CD4-positive, alpha-beta T cell (primary cell): ENCODE measurements around the gene USP47. TPM values are rescaled to one million over a fixed set of nuclear protein-coding genes. Genes with fewer than 3 reads are reported as not detected.

Source experiments
- ATAC-seq: fragments of 200-7000 bp; cut with Tn5 transposase; one replicate; pipeline ENCODE4 v1.10.0; 2022; ENCODE audit warnings: mild to moderate bottlenecking; ENCODE audit not compliant: poor library complexity
- CTCF ChIA-PET: fragments of 350-600 bp; sonication (Branson Sonifier 250); formaldehyde crosslinking; loops from one replicate; lab custom pipeline; 2021; ENCODE audit warnings: antibody characterized with exemption, inconsistent platforms; lab: Charles Lee
- POLR2A ChIA-PET: fragments of 350-600 bp; sonication (Branson Sonifier 250); formaldehyde crosslinking; loops from one replicate; lab custom pipeline; 2021; ENCODE audit warnings: antibody characterized with exemption, inconsistent platforms; lab: Charles Lee
- DNase-seq, 14 experiments: peaks; one replicate each; pipeline ENCODE4 v3.0.0-alpha.2; 2013 to 2020; ENCODE audit warnings: mixed read lengths in 2 of 14
- H3K27ac ChIP-seq, 2 donors: one replicate each; pipeline versions ENCODE4 v1.5.1 to v1.7.0; 2013; ENCODE audit warnings: low read length in 2 of 2, low read depth in 1 of 2, mild to moderate bottlenecking in 1 of 2
- H3K27me3 ChIP-seq, 2 experiments: 1 replicate in 1 of 2; 2 replicates in 1 of 2; pipeline versions ENCODE4 v1.6.1 to v1.7.0; 2013; ENCODE audit warnings: low read length in 2 of 2, control low read depth in 1 of 2, mild to moderate bottlenecking in 1 of 2, moderate library complexity in 1 of 2; ENCODE audit not compliant: insufficient read depth in 2 of 2, control insufficient read depth in 1 of 2
- H3K36me3 ChIP-seq: one replicate; pipeline ENCODE4 v1.6.1; 2013; ENCODE audit warnings: low read length, control low read depth; ENCODE audit not compliant: insufficient read depth
- H3K4me1 ChIP-seq: one replicate; pipeline ENCODE4 v1.6.1; 2013; ENCODE audit warnings: low read length, control low read depth; ENCODE audit not compliant: insufficient read depth
- H3K4me3 ChIP-seq: one replicate; pipeline ENCODE4 v1.5.1; 2013; ENCODE audit warnings: mild to moderate bottlenecking, low read length, moderate library complexity
- H3K9me3 ChIP-seq, 2 experiments: 1 replicate in 1 of 2; 2 replicates in 1 of 2; pipeline versions ENCODE4 v1.6.1 to v1.7.0; 2013; ENCODE audit warnings: low read length in 2 of 2, mild to moderate bottlenecking in 2 of 2, control low read depth in 1 of 2, moderate library complexity in 1 of 2; ENCODE audit not compliant: control insufficient read depth in 1 of 2, insufficient read depth in 1 of 2
- H3K27ac Mint-ChIP-seq: one replicate; pipeline ENCODE4 v1.8.0; 2020; ENCODE audit warnings: mixed read lengths
- H3K27me3 Mint-ChIP-seq: one replicate; pipeline ENCODE4 v1.8.0; 2021; ENCODE audit warnings: mixed read lengths
- H3K36me3 Mint-ChIP-seq: one replicate; pipeline ENCODE4 v1.8.0; 2021; ENCODE audit warnings: low read depth, mixed read lengths
- H3K4me1 Mint-ChIP-seq: one replicate; pipeline ENCODE4 v1.8.0; 2021; ENCODE audit warnings: low read depth, mixed read lengths
- H3K4me3 Mint-ChIP-seq: one replicate; pipeline ENCODE4 v1.8.0; 2020; ENCODE audit warnings: mild to moderate bottlenecking, mixed read lengths
- H3K9me3 Mint-ChIP-seq: one replicate; pipeline ENCODE4 v1.8.0; 2020; ENCODE audit warnings: mixed read lengths
- CTCF ChIP-seq: fragments of 200-600 bp; IDR thresholded peaks from one replicate; pipeline ENCODE4 v1.8.0; 2022; ENCODE audit warnings: antibody characterized with exemption, mild to moderate bottlenecking
- intact Hi-C, 2 experiments: fragments of 100-400 bp; cut with DNase I in 1 of 2; cut with micrococcal nuclease in 1 of 2; formaldehyde crosslinking; loops; one replicate each; pipeline versions ENCODE4 v1.15.1 to v1.9.0; 2023 to 2025; cut with DNase I, micrococcal nuclease
- total RNA-seq, 174 experiments: library from RNA in 2 of 174; stranded (reverse) in 2 of 174; gene quantifications; one replicate each; pipeline ENCODE4 v1.2.3 and lab custom pipeline; 2021 to 2026

Gene USP47
- total RNA-seq, 2 experiments from 2014 or later, result 97.0 to 100 TPM

GRCh38 chr11:11895672-11896071 lies 53.9 kb downstream of the USP47 start:
- no peak overlapping the region for H3K27ac ChIP-seq
- H3K4me3 ChIP-seq, result no peak overlapping the region
- H3K36me3 Mint-ChIP-seq, result peaks cover 79% of the 10 kb centered on the region
- H3K4me1 ChIP-seq, result no peaks in the 10 kb centered on the region
- POLR2A ChIA-PET, result interaction anchor here (0.9 kb wide), 1 partner anchor 53 kb away, joined by 3 read pairs; no protein-coding TSS in a partner anchor
- H3K27ac Mint-ChIP-seq, result no peak overlapping the region
- H3K4me3 Mint-ChIP-seq, result no peak overlapping the region
- TF ChIP-seq CTCF, result no peak
- H3K9me3 ChIP-seq, result no peaks in the 10 kb centered on the region
- no peak for ATAC-seq
- intact Hi-C loops, result loop anchor here (2.0 to 5.0 kb wide), 2 partner anchors 97 to 98 kb away; no protein-coding TSS in a partner anchor
- peaks cover 15% of the 10 kb centered on the region for H3K4me1 Mint-ChIP-seq
- no peaks in the 10 kb centered on the region for H3K27me3 Mint-ChIP-seq
- peaks cover 58% of the 10 kb centered on the region for H3K36me3 ChIP-seq
- CTCF ChIA-PET, result interaction anchor here (1.5 kb wide), 1 partner anchor 18 kb away, joined by 3 read pairs; no protein-coding TSS in a partner anchor
- no peaks in the 10 kb centered on the region for H3K27me3 ChIP-seq
- DNase-seq, result no peak
- H3K9me3 Mint-ChIP-seq, result no peaks in the 10 kb centered on the region

- ATAC-seq, result no peak
- Histone ChIP-seq H3K9me3 (no peaks in the 10 kb centered on the region), H3K27me3 (no peaks in the 10 kb centered on the region), H3K27ac (no peak overlapping the region), H3K4me1 (no peaks in the 10 kb centered on the region), H3K36me3 (peaks cover 49% of the 10 kb centered on the region), H3K4me3 (no peak overlapping the region)
- Mint-ChIP-seq H3K9me3 (no peaks in the 10 kb centered on the region), H3K4me3 (no peak overlapping the region), H3K27me3 (no peaks in the 10 kb centered on the region), H3K36me3 (peaks cover 82% of the 10 kb centered on the region), H3K4me1 (peaks cover 13% of the 10 kb centered on the region), H3K27ac (no peak overlapping the region)
- DNase-seq, result no peak
- intact Hi-C loops, result loop anchor here in 1 of 2 experiments (5.0 kb wide), 1 partner anchor 101 kb away; no protein-coding TSS in a partner anchor
- no peak for TF ChIP-seq CTCF
- ChIA-PET CTCF (interaction anchor here (0.9 kb wide), 1 partner anchor 10 kb away, joined by 3 read pairs; no protein-coding TSS in a partner anchor), POLR2A (interaction anchor here (1.1 kb wide), 1 partner anchor 10 kb away, joined by 3 read pairs; no protein-coding TSS in a partner anchor)
Measured at GRCh38 chr11:11898648-11899047, 56.9 kb downstream of the USP47 start.

- CTCF ChIA-PET, result interaction anchor here (0.6 to 0.9 kb wide), 2 partner anchors 9 to 57 kb away, joined by 3 to 5 read pairs; no protein-coding TSS in a partner anchor
- Mint-ChIP-seq H3K4me3 (no peak overlapping the region), H3K27ac (no peak overlapping the region), H3K27me3 (no peaks in the 10 kb centered on the region), H3K9me3 (no peaks in the 10 kb centered on the region), H3K36me3 (peaks cover 82% of the 10 kb centered on the region), H3K4me1 (peaks cover 13% of the 10 kb centered on the region)
- Histone ChIP-seq H3K27ac (no peak overlapping the region), H3K27me3 (no peaks in the 10 kb centered on the region), H3K9me3 (no peaks in the 10 kb centered on the region), H3K4me3 (no peak overlapping the region), H3K4me1 (no peaks in the 10 kb centered on the region), H3K36me3 (peaks cover 51% of the 10 kb centered on the region)
- ATAC-seq (peak; percentile 41), DNase-seq (no peak)
- intact Hi-C loops, result loop anchor here in 1 of 2 experiments (5.0 kb wide), 1 partner anchor 102 kb away; no protein-coding TSS in a partner anchor
- no peak for TF ChIP-seq CTCF
- POLR2A ChIA-PET, result no interaction called here
Measured at GRCh38 chr11:11899401-11899800, 57.6 kb downstream of the USP47 start.
